Measurements from ENCODE around the gene CACFD1.

DNA sequence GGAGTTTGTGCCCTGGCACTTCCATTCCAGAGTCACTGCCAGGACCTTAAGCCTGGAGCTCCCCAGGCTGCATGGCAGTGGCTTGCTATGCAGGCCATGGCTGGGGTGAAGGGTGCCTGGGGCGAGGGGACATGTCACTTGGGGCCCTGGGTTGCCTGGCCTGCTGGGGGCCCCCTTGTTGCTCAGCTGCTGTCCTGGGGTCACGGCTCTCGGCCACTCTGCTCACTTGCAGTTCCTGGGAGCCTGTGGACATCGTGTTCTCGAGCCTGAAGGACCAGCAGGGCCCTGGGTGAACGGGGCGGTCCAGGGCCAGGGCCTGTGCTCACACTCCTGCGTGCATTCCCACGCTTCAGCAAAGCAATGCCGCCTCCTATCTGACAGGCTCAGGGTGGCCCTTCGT, 33.6 kb downstream of the CACFD1 start:
- TF ChIP-seq, protein P1, sequence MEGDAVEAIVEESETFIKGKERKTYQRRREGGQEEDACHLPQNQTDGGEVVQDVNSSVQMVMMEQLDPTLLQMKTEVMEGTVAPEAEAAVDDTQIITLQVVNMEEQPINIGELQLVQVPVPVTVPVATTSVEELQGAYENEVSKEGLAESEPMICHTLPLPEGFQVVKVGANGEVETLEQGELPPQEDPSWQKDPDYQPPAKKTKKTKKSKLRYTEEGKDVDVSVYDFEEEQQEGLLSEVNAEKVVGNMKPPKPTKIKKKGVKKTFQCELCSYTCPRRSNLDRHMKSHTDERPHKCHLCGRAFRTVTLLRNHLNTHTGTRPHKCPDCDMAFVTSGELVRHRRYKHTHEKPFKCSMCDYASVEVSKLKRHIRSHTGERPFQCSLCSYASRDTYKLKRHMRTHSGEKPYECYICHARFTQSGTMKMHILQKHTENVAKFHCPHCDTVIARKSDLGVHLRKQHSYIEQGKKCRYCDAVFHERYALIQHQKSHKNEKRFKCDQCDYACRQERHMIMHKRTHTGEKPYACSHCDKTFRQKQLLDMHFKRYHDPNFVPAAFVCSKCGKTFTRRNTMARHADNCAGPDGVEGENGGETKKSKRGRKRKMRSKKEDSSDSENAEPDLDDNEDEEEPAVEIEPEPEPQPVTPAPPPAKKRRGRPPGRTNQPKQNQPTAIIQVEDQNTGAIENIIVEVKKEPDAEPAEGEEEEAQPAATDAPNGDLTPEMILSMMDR (IDR thresholded peaks at IDR 0.05), result no peak
- no peak for TF ChIP-seq POLR2A (IDR thresholded peaks at IDR 0.05)

Measured in adrenal gland (tissue), 5 donors.